Measurements from ENCODE around the gene ABI1. TPM values are rescaled to one million over a fixed set of nuclear protein-coding genes. Genes with fewer than 3 reads are reported as not detected.

ABI1 gene
- total and polyA plus RNA-seq, 4 donors = 10.7 to 18.3 (median 14.3) TPM

DNA sequence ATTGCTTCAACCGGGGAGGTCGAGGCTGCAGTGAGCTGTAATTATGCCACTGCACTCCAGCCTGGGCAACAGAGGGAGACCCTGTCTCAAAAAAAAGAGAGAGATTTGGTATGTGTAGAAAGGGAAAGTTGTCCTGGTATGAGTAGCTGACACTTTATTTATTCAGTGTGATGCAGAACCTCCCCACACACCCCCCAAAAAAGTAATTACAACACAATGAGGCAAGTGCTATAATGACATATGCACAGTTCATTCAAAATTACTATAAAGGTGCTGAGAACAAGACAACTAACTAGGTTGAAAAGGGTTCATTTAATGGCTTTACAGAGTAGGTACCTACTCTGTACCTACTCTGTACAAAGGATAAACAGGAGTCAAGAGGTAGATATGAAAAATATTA lies 83.1 kb downstream of the ABI1 start:
- no peaks in the 10 kb centered on the region for H3K36me3 ChIP-seq (ENCODE audit: control insufficient read depth in 4 of 4, insufficient read depth in 3 of 4, low read depth in 1 of 4, low read length in 3 of 4)

DNA sequence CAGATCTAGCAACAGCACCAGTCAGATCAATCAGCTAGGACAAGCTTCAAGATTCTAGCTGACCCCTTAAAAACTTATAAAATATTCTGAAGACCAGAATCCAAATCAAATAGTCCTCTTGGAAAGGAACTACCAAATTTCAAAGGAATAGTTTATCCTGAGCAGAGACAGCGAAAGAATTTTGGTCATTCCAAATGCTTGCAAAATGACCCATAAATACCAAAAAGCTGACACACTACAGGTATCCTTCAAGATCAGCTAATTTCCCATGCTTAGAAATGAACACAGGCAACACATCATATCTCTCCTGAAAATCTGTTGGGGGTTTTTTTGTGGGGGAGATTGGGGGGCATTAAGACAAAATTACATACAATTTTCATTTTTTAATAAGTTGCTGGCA lies 84.5 kb downstream of the ABI1 start:
- Histone ChIP-seq H3K4me3 (ENCODE audit: low read depth in 1 of 3, low read length in 3 of 3) (no peak overlapping the region), H3K9ac (ENCODE audit: low read depth in 1 of 2, low read length in 2 of 2) (no peak overlapping the region), H3K9me3 (ENCODE audit: control insufficient read depth in 4 of 4, low read length in 3 of 4) (no peaks in the 10 kb centered on the region), H3K27me3 (ENCODE audit: control insufficient read depth in 4 of 4, insufficient read depth in 4 of 4, low read length in 3 of 4) (no peaks in the 10 kb centered on the region), H3K4me1 (ENCODE audit: control insufficient read depth in 4 of 4, insufficient read depth in 4 of 4, low read length in 3 of 4) (no peaks in the 10 kb centered on the region), H3K36me3 (ENCODE audit: control insufficient read depth in 4 of 4, insufficient read depth in 3 of 4, low read depth in 1 of 4, low read length in 3 of 4) (no peaks in the 10 kb centered on the region), H3K27ac (ENCODE audit: low read depth in 1 of 2, low read length in 2 of 2) (no peak overlapping the region)
- 99% methylated on average over 1 of the region's 1 CpG for WGBS
- DNase-seq (ENCODE audit: low spot score) = no peak
- TF ChIP-seq, protein P1, sequence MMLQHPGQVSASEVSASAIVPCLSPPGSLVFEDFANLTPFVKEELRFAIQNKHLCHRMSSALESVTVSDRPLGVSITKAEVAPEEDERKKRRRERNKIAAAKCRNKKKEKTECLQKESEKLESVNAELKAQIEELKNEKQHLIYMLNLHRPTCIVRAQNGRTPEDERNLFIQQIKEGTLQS (IDR thresholded peaks at IDR 0.05) = no peak
- TF ChIP-seq RXRA (IDR thresholded peaks at IDR 0.05) = no peak
- TF ChIP-seq FOXA1 (IDR thresholded peaks at IDR 0.05) = no peak
- TF ChIP-seq GABPA (IDR thresholded peaks at IDR 0.05 in 1 of 2, conservative IDR thresholded peaks at IDR 0.05 in 1 of 2) = no peak
- TF ChIP-seq, protein P2, sequence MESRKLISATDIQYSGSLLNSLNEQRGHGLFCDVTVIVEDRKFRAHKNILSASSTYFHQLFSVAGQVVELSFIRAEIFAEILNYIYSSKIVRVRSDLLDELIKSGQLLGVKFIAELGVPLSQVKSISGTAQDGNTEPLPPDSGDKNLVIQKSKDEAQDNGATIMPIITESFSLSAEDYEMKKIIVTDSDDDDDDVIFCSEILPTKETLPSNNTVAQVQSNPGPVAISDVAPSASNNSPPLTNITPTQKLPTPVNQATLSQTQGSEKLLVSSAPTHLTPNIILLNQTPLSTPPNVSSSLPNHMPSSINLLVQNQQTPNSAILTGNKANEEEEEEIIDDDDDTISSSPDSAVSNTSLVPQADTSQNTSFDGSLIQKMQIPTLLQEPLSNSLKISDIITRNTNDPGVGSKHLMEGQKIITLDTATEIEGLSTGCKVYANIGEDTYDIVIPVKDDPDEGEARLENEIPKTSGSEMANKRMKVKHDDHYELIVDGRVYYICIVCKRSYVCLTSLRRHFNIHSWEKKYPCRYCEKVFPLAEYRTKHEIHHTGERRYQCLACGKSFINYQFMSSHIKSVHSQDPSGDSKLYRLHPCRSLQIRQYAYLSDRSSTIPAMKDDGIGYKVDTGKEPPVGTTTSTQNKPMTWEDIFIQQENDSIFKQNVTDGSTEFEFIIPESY (IDR thresholded peaks at IDR 0.05) = no peak
- TF ChIP-seq, protein P3, sequence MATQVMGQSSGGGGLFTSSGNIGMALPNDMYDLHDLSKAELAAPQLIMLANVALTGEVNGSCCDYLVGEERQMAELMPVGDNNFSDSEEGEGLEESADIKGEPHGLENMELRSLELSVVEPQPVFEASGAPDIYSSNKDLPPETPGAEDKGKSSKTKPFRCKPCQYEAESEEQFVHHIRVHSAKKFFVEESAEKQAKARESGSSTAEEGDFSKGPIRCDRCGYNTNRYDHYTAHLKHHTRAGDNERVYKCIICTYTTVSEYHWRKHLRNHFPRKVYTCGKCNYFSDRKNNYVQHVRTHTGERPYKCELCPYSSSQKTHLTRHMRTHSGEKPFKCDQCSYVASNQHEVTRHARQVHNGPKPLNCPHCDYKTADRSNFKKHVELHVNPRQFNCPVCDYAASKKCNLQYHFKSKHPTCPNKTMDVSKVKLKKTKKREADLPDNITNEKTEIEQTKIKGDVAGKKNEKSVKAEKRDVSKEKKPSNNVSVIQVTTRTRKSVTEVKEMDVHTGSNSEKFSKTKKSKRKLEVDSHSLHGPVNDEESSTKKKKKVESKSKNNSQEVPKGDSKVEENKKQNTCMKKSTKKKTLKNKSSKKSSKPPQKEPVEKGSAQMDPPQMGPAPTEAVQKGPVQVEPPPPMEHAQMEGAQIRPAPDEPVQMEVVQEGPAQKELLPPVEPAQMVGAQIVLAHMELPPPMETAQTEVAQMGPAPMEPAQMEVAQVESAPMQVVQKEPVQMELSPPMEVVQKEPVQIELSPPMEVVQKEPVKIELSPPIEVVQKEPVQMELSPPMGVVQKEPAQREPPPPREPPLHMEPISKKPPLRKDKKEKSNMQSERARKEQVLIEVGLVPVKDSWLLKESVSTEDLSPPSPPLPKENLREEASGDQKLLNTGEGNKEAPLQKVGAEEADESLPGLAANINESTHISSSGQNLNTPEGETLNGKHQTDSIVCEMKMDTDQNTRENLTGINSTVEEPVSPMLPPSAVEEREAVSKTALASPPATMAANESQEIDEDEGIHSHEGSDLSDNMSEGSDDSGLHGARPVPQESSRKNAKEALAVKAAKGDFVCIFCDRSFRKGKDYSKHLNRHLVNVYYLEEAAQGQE (IDR thresholded peaks at IDR 0.05) = no peak
- no peak for TF ChIP-seq HNF4G (IDR thresholded peaks at IDR 0.05)
- TF ChIP-seq FOXA2 (IDR thresholded peaks at IDR 0.05) = no peak
- TF ChIP-seq NR2F2 (IDR thresholded peaks at IDR 0.05) = no peak
- no peak for TF ChIP-seq HNF4A (conservative IDR thresholded peaks at IDR 0.05)
- TF ChIP-seq, protein P4, sequence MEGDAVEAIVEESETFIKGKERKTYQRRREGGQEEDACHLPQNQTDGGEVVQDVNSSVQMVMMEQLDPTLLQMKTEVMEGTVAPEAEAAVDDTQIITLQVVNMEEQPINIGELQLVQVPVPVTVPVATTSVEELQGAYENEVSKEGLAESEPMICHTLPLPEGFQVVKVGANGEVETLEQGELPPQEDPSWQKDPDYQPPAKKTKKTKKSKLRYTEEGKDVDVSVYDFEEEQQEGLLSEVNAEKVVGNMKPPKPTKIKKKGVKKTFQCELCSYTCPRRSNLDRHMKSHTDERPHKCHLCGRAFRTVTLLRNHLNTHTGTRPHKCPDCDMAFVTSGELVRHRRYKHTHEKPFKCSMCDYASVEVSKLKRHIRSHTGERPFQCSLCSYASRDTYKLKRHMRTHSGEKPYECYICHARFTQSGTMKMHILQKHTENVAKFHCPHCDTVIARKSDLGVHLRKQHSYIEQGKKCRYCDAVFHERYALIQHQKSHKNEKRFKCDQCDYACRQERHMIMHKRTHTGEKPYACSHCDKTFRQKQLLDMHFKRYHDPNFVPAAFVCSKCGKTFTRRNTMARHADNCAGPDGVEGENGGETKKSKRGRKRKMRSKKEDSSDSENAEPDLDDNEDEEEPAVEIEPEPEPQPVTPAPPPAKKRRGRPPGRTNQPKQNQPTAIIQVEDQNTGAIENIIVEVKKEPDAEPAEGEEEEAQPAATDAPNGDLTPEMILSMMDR (IDR thresholded peaks at IDR 0.05; ENCODE audit: low read depth, low read length, missing input control) = no peak

More for the DNA sequence above, 83.1 kb downstream of the ABI1 start:
- H3K4me3 ChIP-seq (ENCODE audit: low read depth in 1 of 3, low read length in 3 of 3) = no peak overlapping the region
- TF ChIP-seq NR2F2 (IDR thresholded peaks at IDR 0.05) (no peak), HNF4G (IDR thresholded peaks at IDR 0.05) (no peak), FOXA2 (IDR thresholded peaks at IDR 0.05) (no peak), GABPA (IDR thresholded peaks at IDR 0.05 in 1 of 2, conservative IDR thresholded peaks at IDR 0.05 in 1 of 2) (no peak), RXRA (IDR thresholded peaks at IDR 0.05) (no peak), SP1 (IDR thresholded peaks at IDR 0.05) (no peak)
- TF ChIP-seq, protein P5, sequence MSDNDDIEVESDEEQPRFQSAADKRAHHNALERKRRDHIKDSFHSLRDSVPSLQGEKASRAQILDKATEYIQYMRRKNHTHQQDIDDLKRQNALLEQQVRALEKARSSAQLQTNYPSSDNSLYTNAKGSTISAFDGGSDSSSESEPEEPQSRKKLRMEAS (IDR thresholded peaks at IDR 0.05) = no peak
- TF ChIP-seq, protein P4 (IDR thresholded peaks at IDR 0.05; ENCODE audit: low read depth, low read length, missing input control) = no peak
- TF ChIP-seq, protein P1 (IDR thresholded peaks at IDR 0.05) = no peak
- DNase-seq (ENCODE audit: low spot score) = no peak
- no peaks in the 10 kb centered on the region for H3K27me3 ChIP-seq (ENCODE audit: control insufficient read depth in 4 of 4, insufficient read depth in 4 of 4, low read length in 3 of 4)
- WGBS = 97% methylated on average over 2 of the region's 2 CpGs
- no peak overlapping the region for H3K27ac ChIP-seq (ENCODE audit: low read depth in 1 of 2, low read length in 2 of 2)
- H3K9ac ChIP-seq (ENCODE audit: low read depth in 1 of 2, low read length in 2 of 2) = no peak overlapping the region
- no peaks in the 10 kb centered on the region for H3K9me3 ChIP-seq (ENCODE audit: control insufficient read depth in 4 of 4, low read length in 3 of 4)
- no peaks in the 10 kb centered on the region for H3K4me1 ChIP-seq (ENCODE audit: control insufficient read depth in 4 of 4, insufficient read depth in 4 of 4, low read length in 3 of 4)

Measured in liver (tissue), 9 donors.